Activated CD8-positive, alpha-beta memory T cell treated with anti-CD3 and anti-CD28 coated beads for 4 hours (primary cell): ENCODE data around the gene CHI3L2.

ENCODE experiments used
- DNase-seq, 2 donors: peaks; one replicate each; pipeline ENCODE4 v3.0.0-alpha.2; 2020; ENCODE audit warnings: low read depth in 2 of 2

CHI3L2 gene, protein sequence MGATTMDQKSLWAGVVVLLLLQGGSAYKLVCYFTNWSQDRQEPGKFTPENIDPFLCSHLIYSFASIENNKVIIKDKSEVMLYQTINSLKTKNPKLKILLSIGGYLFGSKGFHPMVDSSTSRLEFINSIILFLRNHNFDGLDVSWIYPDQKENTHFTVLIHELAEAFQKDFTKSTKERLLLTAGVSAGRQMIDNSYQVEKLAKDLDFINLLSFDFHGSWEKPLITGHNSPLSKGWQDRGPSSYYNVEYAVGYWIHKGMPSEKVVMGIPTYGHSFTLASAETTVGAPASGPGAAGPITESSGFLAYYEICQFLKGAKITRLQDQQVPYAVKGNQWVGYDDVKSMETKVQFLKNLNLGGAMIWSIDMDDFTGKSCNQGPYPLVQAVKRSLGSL

DNA sequence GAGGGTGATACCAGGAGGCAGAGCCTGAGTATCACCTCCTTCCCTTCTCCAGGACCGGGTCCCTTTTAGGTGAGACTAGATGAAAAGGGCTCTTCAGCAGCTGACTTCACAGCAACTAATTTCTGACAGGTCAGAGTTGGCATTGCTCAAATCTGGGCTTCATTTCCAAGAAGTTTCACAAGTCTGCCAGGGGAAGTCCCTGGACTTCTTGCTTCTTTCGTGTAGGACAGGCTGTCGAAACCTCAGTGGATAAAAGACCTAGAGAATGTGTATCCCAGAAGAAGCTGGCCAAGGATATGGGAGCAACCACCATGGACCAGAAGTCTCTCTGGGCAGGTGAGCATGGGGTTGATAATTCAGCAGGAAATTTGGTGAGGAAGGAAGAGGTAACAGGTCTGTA lies at the start of gene CHI3L2:
Gene CHI3L2, plus strand, starts transcription at position 280 of the 400 bp plus-strand sequence. Its CDS starts 17 bp downstream, at position 297.
- no peak for DNase-seq

DNA sequence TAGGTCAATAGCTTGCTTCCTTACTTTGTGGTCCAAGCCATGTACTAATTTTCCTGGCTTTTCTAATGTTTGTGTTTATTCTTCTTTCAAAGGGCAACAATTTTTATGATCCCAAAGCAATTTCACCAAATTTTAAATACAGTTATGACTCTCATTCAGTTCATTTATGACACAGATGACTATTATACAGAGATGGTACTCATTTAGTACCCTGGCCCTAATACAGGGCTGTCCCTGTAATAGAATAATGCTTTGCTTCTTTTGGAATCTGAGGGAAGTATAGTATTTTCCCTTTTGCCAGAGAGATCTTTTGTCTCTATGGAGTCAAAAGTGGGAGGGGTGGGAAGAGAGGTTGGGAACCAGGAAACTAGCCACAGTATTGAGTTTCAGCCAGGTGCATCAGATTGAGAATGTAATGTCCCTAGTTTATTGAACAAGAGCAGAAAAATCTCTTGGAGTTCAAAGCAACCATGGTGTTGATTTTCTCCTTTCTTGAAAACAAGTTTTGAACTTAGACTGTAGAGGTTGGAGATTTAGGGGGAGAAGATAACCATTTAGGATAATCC lies 47.5 kb upstream of the CHI3L2 start:
- DNase-seq: no peak

GRCh38 chr1:111182052-111182451 lies 45.5 kb upstream of the CHI3L2 start:
- DNase-seq: no peak

DNA sequence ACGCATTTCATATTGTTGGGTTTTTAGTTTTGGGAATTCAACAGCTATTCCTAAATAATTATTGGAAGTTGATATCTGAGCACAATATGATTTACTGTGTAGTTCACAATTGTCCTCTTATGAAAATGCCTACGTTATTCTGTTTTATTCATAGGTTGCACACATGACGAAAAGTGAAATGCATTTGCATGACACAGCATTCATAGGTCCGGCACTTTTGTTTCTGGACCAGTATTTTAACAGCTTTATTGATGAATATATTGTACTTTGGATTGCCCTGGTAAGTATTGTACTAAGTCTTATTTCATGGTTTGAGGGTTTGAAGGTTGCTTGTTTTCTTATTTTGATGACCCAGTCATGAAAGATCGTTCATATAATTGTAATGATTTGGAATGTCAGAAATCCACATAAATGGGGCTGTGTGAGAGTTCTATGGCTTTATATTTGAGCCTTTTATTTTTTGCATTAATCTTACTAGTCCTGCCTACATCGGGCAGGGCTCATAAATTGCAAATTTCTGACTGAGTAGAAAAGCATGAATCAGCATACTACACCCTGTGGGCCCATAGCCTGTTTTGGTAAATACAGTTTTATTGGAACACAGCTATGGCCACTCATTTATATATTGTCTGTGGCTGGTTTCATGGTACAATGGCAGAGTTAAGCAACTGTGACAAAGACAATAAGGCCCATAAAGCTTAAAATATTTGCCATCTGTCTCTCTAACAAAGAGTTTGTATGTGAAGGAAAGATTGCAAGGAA lies 44.0 kb upstream of the CHI3L2 start:
- no peak for DNase-seq

- no peak for DNase-seq
Observed at GRCh38 chr1:111184663-111185062, 42.9 kb upstream of the CHI3L2 start.

- no peak for DNase-seq
Observed at GRCh38 chr1:111190931-111191451, 36.5 kb upstream of the CHI3L2 start.

GRCh38 chr1:111191496-111191895 lies 36.0 kb upstream of the CHI3L2 start:
- DNase-seq: no peak

DNA sequence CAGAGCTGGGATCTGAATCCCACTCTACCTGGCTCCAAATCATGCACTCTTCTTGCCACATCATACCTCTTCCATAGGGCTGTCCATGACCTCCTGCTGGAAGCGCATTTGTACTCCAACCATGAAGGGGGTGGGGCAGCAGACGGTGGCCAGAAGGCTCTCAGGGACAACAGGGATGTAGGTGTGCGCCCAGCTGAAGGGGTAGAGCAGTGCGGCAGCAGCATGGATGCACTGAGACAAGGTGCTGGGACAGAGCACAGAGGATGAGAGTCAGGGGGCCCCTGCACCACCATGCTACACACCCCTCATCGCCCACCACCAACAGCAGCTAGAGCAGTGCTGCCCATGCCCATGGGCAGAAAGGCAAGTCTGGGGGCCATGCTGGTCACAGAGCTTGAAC lies 35.4 kb upstream of the CHI3L2 start:
- no peak for DNase-seq

DNA sequence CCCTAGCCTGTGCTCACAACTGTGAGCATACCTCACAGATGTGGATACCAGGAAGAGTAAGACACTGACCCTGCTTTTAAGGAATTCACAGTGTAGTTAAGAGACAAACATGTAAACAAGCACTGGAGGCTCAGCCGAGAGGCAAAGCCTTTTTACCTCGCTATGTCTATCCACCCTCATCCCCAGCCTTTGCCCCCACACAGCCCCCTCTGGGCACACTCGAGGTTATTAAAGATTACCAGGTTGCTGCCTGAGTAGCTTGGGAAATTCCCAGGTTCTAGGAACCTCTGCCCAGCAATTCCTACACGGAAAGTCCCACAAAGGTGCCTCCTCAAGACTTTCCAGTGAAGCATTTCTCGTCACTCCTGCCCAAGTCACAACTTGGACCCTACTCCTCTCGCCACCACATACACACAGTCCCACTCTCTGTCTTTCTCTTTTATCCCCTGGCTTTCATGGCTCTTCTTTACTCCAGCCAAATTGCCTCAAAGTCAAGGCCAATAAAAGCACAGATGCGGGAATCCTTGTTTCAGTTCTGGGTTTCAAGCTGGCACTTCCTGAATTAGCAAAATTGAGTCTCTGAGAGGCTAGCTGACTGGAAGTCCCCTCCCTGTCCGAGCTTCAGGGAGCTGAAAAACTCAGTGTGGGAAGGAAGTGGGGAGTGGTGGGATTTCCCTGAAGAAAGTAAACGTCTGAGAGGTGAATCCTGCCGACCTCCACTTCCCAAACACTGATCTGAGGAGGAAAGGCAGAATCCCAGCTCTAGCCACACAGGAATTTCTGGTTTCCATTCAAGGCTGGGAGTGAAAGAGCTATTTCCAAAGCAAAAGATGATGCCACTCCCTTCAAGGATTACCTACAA lies 34.6 kb upstream of the CHI3L2 start:
- no peak for DNase-seq

DNA sequence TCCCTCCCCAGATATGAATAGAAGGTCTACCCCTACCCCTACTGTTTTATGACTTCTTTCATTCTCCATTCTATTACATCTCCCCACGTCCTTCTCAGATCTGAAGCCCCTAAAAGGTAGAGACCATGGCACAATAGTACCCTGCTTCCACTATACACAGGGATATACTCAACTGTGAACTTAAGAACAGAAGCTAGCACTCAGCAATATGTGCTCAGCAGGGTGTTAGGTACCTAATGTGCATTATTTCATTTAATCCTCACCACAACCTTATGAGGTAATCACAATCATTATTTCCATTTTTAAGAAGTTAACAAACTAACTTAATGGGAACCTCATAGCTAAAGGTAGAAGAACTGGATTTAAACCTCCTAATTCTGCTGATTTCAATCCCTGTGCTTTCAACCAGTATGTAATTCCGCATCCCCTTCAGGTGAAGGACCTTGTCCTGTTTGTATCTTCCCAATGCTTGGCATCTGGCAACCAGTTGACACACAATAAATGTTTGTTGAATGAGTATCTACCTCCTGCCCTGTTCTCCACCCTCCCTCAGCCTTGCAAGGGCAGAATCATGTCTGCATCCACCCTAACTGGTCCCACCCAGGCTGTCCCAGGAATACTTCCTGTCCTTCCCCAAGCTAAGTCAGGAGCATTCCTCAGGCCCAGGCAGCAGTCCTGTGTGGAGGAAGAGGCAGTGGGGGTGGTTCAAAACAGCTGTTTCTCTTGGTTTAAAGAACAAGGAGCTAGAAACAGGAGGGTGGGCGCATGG lies 33.6 kb upstream of the CHI3L2 start:
- DNase-seq: no peak

GRCh38 chr1:111195002-111195684 lies 32.4 kb upstream of the CHI3L2 start:
- no peak for DNase-seq

DNA sequence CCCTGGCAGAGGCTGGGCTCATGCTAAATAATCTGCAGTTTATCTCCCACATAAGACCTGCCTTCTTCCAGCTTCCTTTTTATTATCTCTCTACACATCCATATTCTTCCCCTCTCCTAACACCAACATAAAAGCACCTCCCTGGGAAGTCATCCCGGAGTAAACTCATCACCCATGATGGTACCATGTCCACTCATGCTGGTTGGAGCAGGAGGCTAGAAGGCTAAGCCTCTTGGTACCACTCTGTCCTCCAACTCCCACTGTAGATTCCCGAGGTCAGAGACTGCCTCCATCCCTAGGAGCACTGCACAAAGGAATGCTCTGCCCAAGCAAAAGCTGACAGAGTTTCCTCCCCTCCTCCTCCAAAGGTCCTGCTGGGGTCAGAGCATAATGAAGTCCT lies 31.3 kb upstream of the CHI3L2 start:
- no peak for DNase-seq

GRCh38 chr1:111197598-111198284 lies 29.8 kb upstream of the CHI3L2 start:
- no peak for DNase-seq

DNA sequence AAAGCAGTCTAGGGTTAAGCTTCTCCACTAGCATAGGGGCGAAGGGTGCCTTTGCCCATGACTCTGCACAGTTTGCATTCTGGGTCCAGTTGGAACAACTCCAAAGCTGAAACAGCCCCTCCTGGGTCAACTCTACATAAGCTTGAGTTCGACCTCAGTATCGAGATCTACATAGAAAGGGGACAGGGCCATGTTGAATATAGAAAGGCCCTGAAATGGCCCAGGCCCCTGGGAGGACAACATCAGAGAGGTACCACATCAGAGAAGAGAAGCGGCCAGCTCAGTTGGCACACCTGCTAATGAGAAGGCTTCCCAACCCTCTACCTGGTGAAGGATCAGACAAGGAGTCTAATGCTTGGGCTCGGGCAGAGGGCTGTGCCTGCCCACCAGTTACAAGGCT lies 28.7 kb upstream of the CHI3L2 start:
- no peak for DNase-seq

- no peak for DNase-seq
Observed at GRCh38 chr1:111199329-111199728, 28.2 kb upstream of the CHI3L2 start.

DNA sequence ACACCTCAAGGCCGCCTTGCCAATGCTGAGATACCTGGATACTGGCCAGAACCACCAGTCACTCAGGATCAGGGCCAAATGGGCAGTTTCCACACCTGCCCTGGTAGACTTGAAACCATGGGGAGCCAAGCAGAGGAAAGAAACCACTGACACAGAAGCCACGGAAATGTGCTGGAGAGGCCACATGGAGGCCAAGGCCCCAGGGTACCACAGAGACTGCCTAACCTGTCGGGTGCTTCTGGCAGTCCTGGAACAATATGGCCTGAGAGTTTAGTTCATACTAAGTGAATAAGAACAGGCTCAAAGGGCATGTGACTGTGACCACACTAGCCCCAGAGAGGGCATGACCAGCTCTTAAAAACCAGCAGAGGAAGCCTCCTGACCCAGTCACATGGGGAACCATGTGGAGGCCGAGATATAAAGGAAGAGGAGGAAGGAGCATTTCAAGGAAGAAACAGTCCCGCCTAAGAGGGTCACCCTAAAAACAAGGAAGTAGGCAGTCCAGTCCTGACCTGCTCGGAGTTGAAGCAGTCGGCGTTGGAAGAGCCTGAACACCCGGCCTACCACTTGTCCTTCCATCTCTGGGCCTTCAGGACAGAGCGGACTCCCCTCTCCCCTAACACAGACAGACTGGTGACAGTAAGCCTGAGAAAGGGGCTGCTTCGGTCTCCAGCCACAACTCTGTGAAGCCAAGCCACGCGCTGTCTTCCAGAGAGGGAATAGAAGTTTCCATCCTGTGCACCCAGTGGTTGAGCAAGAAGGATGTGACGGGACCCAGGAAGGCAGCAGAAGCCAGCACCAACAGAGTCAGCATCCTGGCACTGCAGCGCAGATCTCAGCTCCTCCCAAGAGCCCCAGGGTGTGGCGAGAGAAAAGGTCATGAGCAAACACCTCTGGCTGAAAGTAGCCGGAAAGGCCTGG lies 27.4 kb upstream of the CHI3L2 start, which contains the start of gene DENND2D:
Gene DENND2D, minus strand, starts transcription at position 766 of the 921 bp plus-strand sequence. Its CDS starts 187 bp downstream, at position 579.
- DNase-seq: no peak

DNA sequence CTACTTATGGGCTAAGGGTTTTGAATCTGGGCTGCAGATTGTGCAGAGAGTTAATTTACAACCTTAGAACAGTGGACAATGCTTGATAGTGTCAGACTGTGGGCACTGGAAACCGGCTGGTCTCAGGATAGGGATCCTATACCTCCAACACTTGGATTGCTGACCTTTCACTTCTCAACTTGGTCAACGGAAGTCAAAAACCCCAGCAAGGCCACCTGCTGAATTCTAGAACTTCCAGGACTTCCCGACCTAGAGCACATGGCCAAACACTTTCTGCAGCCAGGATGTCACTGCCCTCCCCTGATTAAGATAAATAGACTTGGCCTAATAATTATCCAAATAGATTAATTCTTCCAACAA lies 26.7 kb upstream of the CHI3L2 start:
- no peak for DNase-seq

GRCh38 chr1:111201275-111202090 lies 26.0 kb upstream of the CHI3L2 start:
- DNase-seq: no peak
